ENCODE data around the gene COMP.
A peak's percentile ranks its signal among the peaks of the same experiment; 100 is the strongest.
"Not testable (repeated sequence)": the region's sequence is repeated elsewhere in the genome, so short reads cannot be mapped to it uniquely, and the experiment has no call there.

COMP gene

GRCh38 chr19:18790566-18791314 lies at the start of gene COMP:
TSS of gene COMP (minus strand) at chr19:18791305. CDS start at chr19:18791269, 36 bp downstream.
- DNase-seq (ENCODE audit: low read depth in 2 of 2), result no peak

GRCh38 chr19:18840288-18841267 lies 49.5 kb upstream of the COMP start:
- no peak for DNase-seq (ENCODE audit: low read depth in 2 of 2)

- DNase-seq (ENCODE audit: low read depth in 2 of 2), result no peak
Measured at GRCh38 chr19:18839465-18840287, 48.6 kb upstream of the COMP start.

GRCh38 chr19:18834644-18834984 lies 43.5 kb upstream of the COMP start:
- no peak for DNase-seq (ENCODE audit: low read depth in 2 of 2)

GRCh38 chr19:18833849-18834643 lies 42.9 kb upstream of the COMP start:
- no peak for DNase-seq (ENCODE audit: low read depth in 2 of 2)

- DNase-seq (ENCODE audit: low read depth in 2 of 2), result no peak
Measured at GRCh38 chr19:18833141-18833476, 42.0 kb upstream of the COMP start.

- DNase-seq (ENCODE audit: low read depth in 2 of 2), result no peak
Measured at GRCh38 chr19:18832306-18833140, 41.4 kb upstream of the COMP start.

GRCh38 chr19:18831524-18832305 lies 40.6 kb upstream of the COMP start, which contains the start of gene UPF1:
TSS of gene UPF1 (plus strand) at chr19:18831959. CDS start at chr19:18832210, 251 bp downstream.
- DNase-seq (ENCODE audit: low read depth in 2 of 2), result peak; percentile 96 to 97

- DNase-seq (ENCODE audit: low read depth in 2 of 2), result no peak
Measured at GRCh38 chr19:18830488-18830887, 39.4 kb upstream of the COMP start.

GRCh38 chr19:18828786-18829185 lies 37.7 kb upstream of the COMP start:
- no peak for DNase-seq (ENCODE audit: low read depth in 2 of 2)

GRCh38 chr19:18817574-18817973 lies 26.5 kb upstream of the COMP start:
- no peak for DNase-seq (ENCODE audit: low read depth in 2 of 2)

GRCh38 chr19:18816645-18817044 lies 25.5 kb upstream of the COMP start:
- not testable (repeated sequence) for DNase-seq (ENCODE audit: low read depth in 2 of 2)

GRCh38 chr19:18815673-18816072 lies 24.6 kb upstream of the COMP start:
- DNase-seq (ENCODE audit: low read depth in 2 of 2), result no peak

GRCh38 chr19:18814063-18814462 lies 23.0 kb upstream of the COMP start:
- no peak for DNase-seq (ENCODE audit: low read depth in 2 of 2)

GRCh38 chr19:18811638-18812037 lies 20.5 kb upstream of the COMP start:
- DNase-seq (ENCODE audit: low read depth in 2 of 2), result not testable (repeated sequence)

- DNase-seq (ENCODE audit: low read depth in 2 of 2), result no peak
Measured at GRCh38 chr19:18809149-18809868, 18.2 kb upstream of the COMP start.

GRCh38 chr19:18807861-18808331 lies 16.8 kb upstream of the COMP start:
- DNase-seq (ENCODE audit: low read depth in 2 of 2), result no peak

- DNase-seq (ENCODE audit: low read depth in 2 of 2), result no peak
Measured at GRCh38 chr19:18804643-18805042, 13.5 kb upstream of the COMP start.
